Activated CD4-positive, CD25-positive, alpha-beta regulatory T cell treated with anti-CD3 and anti-CD28 coated beads, Interleukin-2, amount 50 U/mL, for 16 hours (primary cell): ENCODE results near the gene DDX28.
"Not testable (repeated sequence)": the region's sequence is repeated elsewhere in the genome, so short reads cannot be mapped to it uniquely, and the experiment has no call there.

Experiments
- DNase-seq: peaks from one replicate; pipeline ENCODE4 v3.0.0-alpha.2; 2020; ENCODE audit warnings: low read depth, low spot score

Gene DDX28

DNA sequence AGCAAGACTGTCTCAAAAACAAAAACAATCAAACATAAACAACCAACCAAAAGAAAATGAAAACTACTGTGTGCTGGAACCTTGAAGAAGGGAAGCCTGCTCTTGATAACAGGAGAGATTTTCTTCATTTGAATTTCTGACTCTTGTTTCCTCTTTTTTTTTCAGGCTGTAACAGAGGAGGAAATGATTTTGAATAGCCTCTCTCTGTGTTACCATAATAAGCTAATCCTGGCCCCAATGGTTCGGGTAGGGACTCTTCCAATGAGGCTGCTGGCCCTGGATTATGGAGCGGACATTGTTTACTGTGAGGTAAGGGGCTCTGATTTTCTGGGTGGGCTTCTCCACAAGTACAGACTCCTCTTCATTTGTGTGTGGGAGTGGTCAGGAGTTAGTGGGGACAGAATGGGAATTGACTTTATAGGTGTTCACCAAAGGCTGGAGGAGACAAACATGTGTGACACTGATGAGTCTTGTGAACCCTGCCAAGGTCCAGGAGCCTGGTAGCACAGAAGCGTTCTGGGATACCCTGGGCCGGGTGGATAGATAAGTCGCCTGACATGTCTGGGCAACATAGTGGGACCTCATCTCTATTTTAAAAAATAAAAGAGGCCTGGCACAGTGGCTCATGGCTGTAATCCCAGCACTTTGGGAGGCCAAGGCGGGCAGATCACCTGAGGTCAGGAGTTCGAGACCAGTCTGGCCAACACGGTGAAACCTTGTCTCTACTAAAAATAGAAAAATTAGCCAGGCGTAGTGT lies 15.0 kb upstream of the DDX28 start:
- no peak for DNase-seq

DNA sequence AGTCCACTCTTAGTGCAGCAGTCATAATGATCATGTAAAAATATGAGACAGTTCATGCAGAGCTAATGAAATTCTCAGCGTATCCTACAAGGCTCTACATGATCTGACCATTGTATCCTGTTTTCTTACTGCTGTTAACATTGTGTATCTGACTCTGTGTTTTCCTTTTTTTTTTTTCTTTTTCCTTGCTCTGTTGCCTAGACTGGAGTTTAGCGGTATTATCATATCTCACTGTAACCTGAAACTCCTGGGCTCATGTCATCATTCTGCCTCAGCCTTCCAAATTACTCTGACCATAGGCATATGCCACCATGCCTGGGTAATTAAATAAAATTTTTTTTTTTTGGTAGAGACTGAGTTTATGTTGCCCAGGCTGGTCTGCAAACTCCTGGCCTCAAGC lies 12.2 kb upstream of the DDX28 start:
- no peak for DNase-seq

DNA sequence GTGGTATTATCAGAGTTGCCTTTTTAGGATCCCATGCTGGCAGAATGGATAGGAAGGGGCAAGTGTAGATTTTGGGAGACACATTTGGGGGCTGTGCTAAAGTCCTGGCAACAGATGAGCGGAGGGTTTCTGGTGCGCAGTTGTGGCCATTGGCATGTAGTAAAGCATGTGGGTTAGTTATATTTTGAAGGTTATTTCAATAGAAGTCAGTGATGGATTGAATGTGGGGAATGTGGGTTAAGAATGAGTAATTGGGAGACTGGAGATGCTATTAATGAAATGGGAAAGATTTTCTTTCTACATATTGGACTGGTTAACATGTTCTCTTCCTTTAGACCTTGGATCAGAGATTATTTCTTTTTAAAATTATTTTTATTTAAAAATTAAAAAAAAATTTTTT lies 10.1 kb upstream of the DDX28 start:
- DNase-seq = no peak

DNA sequence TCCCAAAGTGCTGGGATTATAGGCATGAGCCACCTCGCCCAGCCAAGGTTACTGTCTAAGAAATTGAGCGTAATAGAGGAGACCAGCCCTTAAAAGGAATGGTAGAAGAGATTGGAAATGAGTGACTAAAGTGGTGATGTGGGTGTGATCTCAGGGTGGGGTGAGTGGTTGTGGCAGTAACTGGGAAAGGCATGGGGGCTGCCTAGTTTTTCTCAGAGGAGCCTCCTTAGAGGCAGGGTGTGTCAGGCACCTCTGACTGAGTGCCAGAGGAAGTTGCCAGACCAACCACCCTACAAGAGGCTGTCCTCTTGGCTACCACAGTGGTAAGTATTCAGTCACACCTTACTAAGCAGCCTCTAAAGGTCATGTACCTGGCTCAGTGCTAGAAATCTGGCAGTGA lies 8.9 kb upstream of the DDX28 start:
- no peak for DNase-seq

DNA sequence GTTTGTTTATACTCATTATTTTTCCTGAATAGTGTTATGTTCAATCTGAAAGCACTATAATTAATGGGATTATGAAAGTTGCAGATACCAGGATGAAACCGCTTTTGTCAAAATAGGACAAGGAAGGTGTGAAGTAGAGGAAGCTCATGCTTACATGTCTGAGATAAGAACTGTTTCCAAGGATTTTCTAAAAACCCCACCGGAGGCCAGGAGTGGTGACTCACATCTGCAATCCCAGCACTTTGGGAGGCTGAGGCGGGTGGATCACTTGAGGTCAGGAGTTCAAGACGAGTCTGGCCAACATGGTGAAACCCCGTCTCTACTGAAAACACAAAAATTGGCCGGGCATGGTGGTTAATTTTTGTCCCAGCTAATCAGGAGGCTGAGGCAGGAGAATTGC lies 7.1 kb upstream of the DDX28 start:
- not testable (repeated sequence) for DNase-seq

DNA sequence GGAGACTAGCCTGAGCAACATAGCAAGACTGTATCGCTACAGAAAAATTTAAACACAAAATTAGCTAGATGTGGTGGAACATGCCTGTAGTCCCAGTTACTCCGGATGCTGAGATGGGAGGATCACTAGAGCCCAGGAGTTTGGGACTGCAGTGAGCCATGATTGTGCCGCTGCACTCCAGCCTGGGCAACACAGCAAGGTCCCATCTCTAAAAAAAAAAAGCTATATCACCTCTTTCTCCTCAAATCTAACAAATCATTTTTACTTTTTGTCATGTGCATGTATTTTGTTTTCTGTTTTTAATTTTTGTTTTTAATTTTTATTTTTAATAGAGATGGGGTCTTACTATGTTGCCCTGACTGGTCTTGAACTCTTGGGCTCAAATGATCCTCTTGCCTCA lies 6.0 kb upstream of the DDX28 start:
- no peak for DNase-seq

DNA sequence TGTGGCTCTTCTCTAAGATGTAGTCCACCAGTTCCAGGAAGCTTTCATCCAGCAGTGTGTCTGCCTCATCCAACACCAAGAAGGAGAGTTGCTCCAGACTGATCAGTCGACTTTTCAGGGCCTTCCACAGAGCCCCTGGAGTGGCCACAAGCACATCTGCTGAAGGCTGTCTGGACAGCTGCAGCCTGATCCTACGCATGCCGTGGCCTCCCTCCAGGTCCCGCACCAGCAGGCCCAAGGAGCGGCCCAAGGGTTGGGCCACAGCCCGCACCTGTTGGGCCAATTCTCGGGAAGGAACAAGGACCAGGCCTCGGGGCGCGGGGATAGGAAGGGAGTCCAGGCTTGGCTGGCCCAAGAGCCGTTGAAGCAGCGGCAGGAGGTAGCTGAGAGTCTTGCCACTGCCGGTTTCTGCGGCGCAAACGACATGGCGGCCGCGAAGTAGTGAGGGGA lies 729 bp downstream of the DDX28 start:
- no peak for DNase-seq

DNA sequence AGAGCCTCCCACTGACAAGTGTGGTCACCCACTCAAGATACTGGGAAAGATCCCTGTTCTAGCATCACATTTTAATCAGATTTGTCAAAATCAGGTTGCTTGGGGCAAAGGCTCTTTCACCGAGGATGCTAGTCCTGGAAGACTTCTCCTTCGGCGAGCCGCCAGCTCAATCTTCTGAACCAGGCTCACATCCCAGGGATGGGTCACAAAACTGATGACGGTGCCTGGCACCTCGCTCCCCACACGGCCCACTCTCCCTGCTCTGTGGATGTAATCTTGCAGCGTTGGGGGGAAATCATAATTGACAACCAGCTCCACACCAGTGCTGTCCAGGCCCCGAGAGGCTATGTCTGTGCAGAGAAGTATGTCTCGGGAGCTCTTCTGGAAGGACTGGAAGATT lies 1.5 kb downstream of the DDX28 start:
- DNase-seq = no peak

DNA sequence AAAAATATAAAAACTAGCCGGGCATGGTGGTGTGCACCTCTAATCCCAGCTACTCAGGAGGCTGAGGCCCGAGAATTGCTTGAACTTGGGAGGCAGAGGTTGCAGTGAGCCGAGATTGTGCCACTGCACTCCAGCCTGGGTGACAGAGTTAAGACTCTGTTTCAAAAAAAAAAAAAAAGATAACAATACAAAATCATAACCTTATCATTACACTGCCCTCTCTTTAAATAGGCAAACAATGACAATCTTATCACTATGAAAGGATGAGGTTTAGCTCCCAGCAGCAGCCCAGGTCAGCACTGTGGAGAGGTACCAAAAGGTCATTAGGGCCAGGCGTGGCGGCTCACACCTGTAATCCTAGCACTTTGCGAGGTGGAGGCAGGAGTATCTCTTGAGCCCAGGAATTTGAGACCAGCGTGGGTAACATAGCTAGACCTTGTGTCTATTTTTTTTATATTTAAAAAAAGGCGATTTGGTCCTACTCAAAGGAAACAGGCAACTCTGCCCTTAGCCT lies 3.8 kb downstream of the DDX28 start:
- DNase-seq = no peak

DNA sequence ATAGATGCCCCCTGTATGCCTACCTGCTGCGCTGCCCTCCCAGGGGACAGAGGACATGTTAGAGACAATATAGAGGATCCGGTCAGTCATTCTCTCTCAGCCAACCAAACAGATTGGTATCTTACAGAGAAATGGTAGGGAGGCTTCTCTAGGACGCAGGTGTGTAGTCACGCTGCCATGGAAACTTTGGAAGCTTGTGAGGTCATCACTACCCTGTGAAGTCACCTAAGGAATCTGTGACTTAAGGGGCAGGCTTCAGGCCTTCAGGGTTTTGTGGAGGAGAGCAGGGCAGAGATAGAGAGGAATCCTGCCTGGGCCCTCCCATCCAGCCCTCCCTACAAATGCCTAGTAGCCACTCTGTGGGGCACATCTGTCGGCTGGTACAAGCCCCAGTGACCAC lies 7.4 kb downstream of the DDX28 start, which contains the start of gene DPEP2NB:
Gene DPEP2NB (minus strand): TSS at position 231 of the 400 bp plus-strand sequence. CDS start 141 bp downstream, at position 90.
- DNase-seq = no peak

DNA sequence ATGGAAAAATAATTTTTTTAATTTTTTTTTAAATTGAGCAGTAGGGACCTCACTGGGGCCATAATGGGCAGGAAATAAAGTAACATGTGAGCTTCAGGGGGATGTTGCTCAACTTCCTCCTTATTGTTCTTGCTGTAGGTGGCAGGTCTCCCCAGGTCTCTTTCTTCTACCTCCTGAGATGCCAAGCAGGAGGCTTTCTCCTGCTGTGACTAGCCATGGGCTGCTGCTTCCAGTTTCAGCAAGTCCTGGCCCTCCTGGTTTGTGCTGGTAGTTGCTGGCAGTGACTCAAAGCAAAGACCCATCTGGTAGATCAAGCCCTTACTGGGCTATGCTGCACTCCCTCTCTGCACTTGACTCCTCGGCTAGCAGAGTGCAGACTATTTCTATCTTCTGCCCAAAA lies 9.6 kb downstream of the DDX28 start:
- DNase-seq = no peak

DNA sequence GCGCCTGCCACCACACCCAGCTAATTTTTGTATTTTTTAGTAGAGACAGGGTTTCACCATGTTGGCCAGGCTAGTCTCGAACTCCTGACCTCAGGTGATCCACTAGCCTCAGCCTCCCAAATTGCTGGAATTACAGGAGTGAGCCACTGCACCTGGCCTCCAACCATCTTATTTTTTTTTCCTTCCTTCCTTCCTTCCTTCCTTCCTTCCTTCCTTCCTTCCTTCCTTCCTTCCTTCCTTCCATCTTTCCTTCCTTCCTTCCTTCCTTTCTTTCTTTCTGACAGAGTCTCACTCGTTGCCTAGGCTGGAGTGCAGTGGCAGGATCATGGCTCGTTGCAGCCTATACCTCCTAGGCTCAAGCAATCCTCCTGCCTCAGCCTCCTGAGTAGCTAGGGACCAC lies 13.2 kb downstream of the DDX28 start:
- not testable (repeated sequence) for DNase-seq

DNA sequence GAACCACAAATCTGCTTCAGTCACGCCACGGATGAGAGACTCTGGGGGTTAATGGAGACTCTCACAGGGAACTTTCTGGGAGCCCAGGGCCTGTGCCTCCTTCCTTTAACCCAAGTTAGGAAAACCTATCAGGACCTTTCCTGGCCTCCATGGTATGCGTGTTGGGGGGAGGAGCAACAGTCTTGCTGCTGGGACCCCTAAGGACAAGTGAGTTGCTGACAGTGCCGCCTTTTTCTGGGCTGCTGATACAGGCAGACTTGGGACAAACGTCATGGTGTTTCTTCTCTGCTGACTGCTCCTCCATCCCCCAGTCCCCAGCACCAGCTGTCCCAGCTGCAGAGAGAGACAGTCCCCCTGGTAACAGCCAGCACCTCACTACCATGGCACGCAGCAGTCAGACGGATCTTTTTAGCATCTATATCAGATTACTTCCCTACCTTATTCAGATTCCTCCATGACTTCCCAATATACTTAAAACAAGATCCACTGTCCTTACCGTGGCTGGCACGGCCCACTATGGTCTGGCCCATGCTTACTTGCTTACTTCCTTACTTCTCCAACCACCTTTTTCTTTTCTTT lies 13.8 kb downstream of the DDX28 start:
- no peak for DNase-seq

DNA sequence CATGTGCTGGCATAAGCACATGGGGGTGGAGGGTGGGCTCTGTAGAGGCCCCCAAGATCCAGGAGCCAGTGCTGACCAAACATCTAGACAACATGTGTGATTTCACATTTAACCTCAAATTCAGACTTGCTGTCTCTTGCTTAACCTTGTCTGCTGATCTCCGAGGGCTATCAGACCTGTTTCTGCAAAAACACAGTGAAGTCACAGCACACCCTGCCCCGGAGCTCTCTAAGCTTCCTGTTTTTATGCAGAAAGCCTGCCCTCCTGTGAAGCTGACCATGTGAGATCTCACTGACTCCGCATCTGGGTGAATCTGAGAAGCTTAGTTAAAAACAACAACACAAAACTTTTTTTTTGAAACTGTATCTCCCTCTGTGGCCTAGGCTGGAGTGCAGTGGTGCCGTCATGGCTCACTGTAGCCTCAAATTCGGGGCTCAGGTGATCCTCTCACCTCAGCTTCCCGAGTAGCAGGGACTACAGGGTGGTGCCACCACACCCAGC lies 17.2 kb downstream of the DDX28 start:
- DNase-seq = no peak

DNA sequence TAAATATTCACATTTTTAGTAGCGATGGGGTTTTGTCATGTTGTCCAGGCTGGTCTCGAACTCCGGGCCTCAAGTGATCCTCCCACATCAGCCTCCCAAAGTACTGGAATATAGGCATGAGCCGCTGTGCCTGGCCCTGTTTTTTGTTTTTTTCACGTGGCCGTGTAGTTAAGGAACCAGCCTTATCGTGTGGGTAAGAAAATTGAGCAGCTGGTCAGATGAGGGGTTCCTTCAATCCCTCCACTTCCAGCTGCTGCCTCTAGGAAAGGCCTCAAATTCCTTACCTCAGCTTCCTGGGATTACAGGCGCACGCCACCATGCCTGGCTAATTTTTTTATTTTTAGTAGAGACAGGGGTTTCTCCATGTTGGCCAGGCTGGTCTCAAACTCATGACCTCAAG lies 17.8 kb downstream of the DDX28 start:
- DNase-seq = no peak

DNA sequence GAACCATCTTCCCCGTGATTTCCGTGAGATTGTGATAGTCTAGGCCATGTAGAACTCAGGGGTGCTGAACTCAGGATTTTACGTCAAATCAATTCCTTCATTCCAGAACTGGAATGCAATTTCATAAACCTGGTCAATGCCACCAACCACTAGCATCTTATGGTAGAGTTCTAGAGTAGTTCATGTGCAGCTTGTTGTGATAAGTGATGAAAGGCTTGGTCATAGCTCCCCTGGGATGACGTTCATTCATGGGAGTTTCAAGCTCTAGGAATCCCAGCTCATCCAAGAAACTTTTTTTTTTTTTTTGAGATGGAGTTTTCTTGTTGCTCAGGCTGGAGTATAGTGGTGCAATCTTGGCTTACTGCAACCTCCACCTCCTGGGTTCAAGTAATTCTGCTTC lies 20.0 kb downstream of the DDX28 start:
- no peak for DNase-seq

DNA sequence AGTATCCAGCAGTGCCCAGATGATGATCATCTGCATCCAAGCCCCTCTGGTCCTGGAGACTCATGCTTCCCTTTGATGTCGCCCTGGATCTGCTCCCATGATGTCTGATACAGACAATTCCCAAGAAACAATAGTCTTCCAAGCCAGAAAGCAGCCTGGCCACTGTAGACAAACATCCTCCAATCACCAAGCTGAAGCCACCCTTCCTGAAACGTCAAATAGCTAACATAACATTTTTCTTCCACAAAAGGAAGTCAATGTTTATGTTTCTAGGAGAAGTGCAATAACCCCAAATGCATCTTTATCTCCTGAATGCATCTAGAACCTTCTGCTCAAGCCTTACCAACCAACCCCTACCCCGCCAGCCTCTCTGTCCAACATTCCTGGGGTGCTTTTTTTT lies 22.6 kb downstream of the DDX28 start:
- DNase-seq = no peak

DNA sequence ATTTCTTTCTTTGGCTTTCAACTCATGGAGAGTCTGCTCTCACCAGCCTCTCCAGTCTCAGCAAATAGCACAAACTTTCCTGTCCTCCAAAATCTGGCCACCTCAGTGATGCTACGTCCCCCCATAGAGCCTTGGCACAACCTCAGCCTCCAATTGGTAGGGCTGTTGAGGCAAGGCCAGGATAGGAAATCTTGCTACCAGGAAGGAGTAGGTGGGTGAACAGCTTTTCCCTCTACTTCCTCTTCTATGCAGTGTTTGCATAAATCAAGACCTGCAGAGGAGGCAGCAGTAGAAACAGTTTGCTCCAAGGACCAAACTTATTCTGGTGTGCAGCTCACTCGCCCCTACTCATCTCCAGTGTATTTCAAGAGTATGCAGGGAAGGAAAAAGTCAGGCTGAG lies 23.0 kb downstream of the DDX28 start:
- no peak for DNase-seq

DNA sequence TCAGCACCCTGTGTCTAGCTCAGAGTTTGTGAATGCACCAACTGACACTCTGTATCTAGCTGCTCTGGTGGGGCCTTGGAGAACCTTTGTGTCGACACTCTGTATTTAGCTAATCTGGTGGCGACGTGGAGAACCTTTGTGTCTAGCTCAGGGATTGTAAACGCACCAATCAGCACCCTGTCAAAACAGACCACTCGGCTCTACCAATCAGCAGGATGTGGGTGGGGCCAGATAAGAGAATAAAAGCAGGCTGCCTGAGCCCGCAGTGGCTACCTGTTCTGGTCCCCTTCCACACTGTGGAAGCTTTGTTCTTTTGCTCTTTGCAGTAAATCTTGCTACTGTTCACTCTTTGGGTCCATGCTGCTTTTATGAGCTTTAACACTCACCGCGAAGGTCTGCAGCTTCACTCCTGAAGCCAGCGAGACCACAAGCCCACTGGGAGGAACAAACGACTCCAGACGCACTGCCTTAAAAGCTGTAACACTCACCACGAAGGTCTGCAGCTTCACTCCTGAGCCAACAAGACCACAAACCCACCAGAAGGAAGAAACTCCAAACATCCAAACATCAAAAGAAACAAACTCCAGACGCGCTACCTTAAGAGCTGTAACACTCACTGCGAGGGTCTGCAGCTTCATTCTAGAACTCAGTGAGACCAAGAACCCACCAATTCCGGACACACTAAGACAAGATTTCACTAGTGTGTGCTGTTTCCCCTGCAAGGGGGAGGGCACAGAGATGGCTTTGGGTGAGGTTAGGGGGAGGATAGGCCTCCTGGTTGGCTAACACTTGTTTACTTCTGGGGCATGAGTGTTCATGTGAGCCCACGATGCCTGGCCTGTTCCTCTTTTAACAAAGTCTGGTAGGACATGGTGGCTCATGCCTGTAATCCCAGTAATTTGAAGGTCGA lies 24.0 kb downstream of the DDX28 start, which contains the start of gene DPEP2:
Gene DPEP2 (minus strand): TSS at position 706 of the 910 bp plus-strand sequence. CDS start 6,272 bp downstream, outside the sequence.
- DNase-seq = peak; percentile 25

DNA sequence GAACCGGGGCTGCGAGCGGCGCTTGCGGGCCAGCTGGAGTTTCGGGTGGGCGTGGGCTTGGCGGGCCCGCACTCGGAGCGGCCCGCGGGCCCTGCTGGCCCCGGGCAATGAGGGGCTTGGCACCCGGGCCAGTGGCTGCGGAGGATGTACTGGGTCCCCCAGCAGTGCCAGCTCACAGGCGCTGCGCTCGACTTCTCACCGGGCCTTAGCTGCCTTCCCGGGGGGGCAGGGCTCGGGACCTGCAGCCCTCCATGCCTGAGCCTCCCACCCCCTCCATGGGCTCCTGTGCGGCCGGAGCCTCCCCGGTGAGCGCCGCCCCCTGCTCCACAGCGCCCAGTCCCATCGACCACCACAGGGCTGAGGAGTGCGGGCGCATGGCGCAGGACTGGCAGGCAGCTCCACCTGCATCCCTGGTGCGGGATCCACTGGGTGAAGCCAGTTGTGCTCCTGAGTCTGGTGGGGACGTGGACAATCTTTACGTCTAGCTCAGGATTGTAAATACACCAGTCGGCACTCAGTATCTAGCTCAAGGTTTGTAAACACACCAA lies 24.7 kb downstream of the DDX28 start:
- not testable (repeated sequence) for DNase-seq

DNA sequence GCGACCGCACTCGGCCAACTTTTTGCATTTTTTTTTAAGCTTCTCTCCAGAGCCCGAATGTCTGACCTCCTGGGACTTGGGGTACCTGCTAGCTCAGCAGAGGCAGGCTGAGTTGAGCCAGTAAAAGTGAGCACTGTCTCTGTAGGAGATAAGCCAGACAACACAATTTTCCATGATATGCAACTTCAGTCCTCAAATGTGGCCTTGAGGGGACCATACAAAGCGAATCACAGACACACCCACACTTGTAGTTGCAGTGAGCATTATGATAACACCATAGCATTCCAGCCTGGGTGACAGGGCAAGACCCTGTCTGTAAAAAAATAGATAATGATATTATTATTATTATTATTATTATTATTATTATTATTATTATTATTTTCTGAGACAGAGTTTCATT lies 26.4 kb downstream of the DDX28 start:
- DNase-seq = no peak

DNA sequence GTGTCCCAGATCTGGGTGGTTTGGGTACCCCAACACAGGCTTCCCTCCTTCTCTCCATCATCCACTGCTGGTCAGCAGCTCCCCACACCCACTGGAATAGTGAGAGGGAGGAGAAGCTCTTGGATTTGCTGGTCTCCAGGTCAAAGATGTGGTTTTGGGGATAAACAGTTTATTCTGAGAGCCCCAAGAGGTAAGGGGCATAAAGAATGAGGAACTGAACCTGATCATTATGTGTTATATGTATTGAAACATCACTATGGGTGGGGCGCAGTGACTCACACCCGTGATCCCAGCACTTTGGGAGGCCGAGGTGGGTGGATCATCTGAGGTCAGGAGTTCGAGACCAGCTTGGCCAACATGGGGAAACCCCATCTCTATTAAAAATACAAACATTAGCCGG lies 27.6 kb downstream of the DDX28 start:
- no peak for DNase-seq
